GM12864 (cell line): Measurements from ENCODE around the gene CHL1.

Source experiments
- DNase-seq: peaks from one replicate; pipeline ENCODE4 v3.0.0-alpha.2; 2011; ENCODE audit warnings: low read depth
- H3K4me3 ChIP-seq: 2 replicates; pipeline ENCODE4 v1.5.1; 2011; ENCODE audit warnings: mild to moderate bottlenecking, low read depth, low read length, control low read depth
- CTCF ChIP-seq: IDR thresholded peaks from 2 replicates; pipeline ENCODE4 v1.5.1; 2011; ENCODE audit warnings: low read depth, mild to moderate bottlenecking, moderate library complexity, low read length, control low read depth, inconsistent platforms; ENCODE audit errors: missing control alignments

Gene CHL1

DNA sequence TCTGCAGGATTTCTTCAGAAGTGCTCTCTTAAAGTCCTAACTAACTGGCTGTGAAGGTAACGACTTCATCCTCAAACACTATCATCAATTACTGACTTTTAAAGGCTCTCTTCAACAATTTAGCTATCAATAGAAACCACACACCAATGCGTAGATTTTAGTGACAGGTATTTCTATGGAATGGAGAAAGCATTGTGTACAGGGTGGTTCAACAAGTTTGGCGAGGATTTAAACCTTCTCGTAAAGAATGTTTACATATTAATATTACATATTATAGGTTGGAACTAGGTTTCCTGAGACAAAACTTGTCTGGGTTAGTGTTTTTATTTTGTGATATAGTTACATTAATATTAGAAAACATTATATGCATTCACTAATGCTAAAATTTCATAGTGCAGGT is 233.6 kb downstream of the CHL1 start:
- H3K4me3 ChIP-seq, result no peak overlapping the region
- no peak for TF ChIP-seq CTCF
- DNase-seq, result no peak

DNA sequence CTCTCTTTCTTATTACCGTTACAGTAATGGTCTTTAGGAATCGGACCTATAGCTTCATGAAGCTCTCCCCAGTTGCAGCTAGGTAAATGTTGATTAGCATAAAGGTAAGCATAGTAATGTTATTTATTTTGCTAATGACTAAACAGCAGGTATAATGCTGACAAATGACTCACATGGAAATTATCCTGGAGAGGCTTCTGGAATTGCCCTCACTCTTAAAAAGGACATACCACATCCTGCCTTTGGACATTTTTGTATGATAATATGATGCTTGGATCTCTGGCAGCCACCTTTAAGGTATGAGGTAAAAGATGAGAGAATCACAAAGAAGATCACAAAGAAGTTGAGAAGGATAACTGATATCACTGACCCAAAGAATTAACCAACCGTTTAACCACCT is 238.6 kb downstream of the CHL1 start:
- no peak overlapping the region for H3K4me3 ChIP-seq
- TF ChIP-seq CTCF, result no peak
- no peak for DNase-seq

DNA sequence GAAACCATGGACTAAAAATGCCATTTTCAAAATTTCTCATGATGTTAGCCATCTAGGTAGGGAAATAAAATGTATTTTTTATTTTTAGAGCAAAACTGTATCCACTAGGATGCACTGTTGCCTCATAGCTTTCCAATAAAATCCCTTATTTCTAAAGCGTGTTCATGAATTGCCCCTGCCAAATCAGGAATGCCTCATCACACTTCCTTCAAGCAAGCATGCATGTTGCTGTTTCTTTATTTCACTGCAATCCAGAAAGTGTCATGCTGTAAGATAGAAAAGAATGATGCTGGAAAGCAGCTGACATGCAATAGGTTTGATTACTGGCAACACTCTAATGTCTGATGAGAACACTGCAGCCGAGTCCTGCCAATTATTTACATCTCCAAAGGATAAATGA is 239.5 kb downstream of the CHL1 start:
- TF ChIP-seq CTCF, result no peak
- no peak for DNase-seq
- H3K4me3 ChIP-seq, result no peak overlapping the region

DNA sequence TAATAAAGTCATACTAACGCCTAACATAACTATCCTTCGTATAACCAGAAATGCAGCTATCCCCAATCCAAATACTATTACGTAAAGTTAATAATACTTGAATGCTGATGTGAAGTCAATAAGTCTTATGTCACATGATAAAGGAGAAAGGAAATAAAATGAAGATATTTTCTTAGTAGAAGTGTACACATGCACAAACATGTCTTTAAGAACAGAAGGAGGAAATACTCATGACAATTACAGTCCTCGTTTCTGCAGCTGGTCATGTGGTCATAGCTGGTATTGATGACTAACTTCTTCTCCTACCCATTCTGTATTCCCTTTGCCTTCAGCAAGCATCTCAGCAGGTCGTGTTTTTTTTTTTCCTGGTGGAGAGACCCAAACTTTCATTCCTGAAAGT is 244.3 kb downstream of the CHL1 start:
- no peak for DNase-seq
- TF ChIP-seq CTCF, result no peak
- no peak overlapping the region for H3K4me3 ChIP-seq

- TF ChIP-seq CTCF, result no peak
- DNase-seq, result no peak
Observed at GRCh38 chr3:445960-446359, 249.4 kb downstream of the CHL1 start.

GRCh38 chr3:447671-448070 is 251.1 kb downstream of the CHL1 start:
- H3K4me3 ChIP-seq, result no peak overlapping the region
- TF ChIP-seq CTCF, result no peak
- no peak for DNase-seq

More at GRCh38 chr3:445960-446359, 249.4 kb downstream of the CHL1 start:
- H3K4me3 ChIP-seq, result no peak overlapping the region

DNA sequence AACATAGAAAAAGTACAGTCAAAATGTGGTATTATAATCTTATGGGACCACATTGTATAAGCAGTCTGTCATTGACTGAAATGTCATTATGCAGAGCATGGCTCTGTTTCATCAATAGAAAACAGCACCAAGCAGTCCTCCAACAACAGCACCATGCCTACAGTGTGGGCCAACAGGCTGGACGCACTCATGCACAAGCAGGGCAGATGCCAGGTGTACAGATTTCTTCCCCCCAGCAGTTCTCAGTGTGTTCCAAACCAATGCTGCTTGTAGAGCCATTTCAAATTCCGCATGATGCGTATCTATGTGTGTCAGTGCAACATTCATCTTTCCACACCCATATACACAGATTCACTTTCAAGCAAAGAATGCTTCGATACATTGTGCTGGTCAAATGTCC is 253.1 kb downstream of the CHL1 start:
- TF ChIP-seq CTCF, result no peak
- H3K4me3 ChIP-seq, result no peak overlapping the region
- DNase-seq, result no peak
